Measurements from ENCODE around the gene HBD.
"Not testable (repeated sequence)": the region's sequence is repeated elsewhere in the genome, so short reads cannot be mapped to it uniquely, and the experiment has no call there.

Gene HBD

DNA sequence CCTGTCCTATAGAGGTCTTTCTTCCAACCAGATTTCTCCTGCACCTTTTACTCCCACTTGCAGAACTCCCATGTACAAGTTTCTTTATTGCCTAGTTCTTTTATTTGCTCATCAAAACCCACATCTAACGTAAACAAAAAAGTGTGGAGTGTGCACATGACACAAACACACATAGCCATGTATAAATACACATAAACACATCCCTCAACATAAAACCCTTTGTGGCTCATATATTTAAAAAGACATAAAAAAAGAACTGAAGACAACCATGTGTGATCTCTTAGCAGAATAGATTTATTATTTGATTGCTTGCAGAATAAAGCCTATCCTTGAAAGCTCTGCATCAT, 18.6 kb upstream of the HBD start:
- no peak for DNase-seq (ENCODE audit: low spot score)

DNA sequence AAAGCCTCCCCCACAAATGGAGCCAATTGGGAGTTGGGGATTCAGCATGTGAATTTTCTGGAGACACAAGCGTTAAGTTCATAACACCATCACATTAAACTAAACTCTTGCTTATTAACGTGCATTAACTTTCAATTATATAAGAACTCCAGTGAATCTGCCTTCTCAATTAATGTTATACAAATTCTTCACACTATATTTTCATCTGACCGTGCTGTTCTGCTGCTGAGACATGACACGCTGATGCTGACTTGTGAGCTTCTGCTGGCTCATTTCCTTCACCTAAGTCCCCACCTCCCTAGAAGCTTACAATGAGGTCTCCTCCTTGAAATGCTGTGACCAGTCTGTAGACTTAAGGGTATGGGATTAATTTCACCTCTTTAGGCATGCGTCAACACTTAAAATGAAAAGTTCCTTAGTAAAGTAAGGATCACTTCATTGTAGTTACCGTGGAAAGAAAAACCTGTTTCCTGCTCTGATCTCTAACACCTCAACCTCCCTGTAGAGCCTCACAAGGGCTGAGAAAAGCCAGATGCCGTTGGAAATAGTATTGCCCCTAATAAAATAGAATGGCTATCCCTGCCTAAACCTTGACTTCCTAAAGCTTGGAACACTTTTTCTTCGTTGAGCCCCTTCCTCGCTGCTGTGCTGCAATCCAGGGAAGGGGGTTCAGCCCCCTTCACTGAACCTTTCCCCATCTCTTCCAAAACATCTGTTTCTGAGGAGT, 18.1 kb upstream of the HBD start:
- DNase-seq (ENCODE audit: low spot score), result no peak

DNA sequence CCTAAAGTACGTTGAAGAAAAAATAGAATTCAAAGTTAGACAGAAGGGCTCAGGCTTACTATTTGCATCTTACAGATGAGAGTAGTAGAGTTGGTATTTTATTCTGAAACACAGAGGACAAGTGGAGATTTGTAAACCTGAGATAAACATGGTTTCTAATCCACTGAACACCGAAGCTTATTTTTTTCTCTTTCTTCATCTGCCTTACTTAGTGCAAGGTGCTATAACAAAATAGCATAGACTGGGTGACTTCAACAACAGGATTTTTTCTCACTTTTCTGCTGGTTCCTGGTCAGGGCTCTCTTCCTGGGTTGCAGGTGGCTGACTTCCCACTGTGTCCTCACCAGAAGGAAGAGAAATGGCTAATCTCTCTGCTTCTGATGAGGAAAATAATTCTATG, 17.5 kb upstream of the HBD start:
- DNase-seq (ENCODE audit: low spot score), result no peak

DNA sequence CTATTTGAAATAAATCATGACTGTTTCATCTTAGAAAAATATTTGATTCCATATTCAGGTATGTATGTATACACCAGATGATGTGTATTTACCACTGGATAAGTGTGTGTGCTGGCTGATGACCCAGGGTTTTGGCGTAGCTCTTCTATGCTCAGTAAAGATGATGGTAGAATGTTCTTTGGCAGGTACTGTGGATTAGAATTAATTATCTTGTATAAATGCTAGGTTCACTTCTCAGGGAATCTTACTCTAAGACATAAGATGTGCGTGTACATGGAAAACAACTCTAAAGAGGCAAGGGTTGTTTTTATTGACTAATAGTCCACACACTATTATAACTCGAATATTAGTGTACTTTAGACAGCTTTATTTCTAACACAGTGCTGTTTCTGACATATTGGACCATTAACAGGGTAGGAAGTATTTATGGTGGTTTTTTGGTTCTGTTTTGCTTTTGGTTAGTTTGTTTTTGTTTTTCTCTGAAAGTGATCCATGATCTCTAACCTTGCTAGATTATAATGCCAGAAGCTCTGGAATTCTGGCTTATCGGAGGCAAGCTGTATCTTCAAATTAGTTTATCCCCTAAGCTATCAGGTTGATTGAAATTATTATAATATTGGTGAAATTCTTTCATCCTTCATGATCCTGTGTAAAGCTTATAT, 16.4 kb upstream of the HBD start:
- no peak for DNase-seq (ENCODE audit: low spot score)

DNA sequence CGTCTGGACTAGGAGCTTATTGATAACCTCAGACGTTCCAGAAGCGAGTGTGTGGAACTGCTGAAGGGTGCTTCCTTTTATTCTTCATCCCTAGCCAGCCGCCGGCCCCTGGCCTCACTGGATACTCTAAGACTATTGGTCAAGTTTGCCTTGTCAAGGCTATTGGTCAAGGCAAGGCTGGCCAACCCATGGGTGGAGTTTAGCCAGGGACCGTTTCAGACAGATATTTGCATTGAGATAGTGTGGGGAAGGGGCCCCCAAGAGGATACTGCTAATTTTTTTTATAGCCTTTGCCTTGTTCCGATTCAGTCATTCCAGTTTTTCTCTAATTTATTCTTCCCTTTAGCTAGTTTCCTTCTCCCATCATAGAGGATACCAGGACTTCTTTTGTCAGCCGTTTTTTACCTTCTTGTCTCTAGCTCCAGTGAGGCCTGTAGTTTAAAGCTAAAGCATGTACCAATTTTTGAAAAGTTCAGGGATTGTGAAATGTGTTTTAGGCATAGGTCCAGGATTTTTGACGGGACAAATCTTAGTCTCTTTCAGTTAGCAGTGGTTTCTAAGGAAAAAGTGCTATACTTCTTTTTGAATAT, 15.6 kb upstream of the HBD start, which contains the start of gene HBG1:
Gene HBG1, minus strand, starts transcription at position 51 of the 590 bp plus-strand sequence. CDS start 53 bp downstream, outside the sequence.
- DNase-seq (ENCODE audit: low spot score), result not testable (repeated sequence)

DNA sequence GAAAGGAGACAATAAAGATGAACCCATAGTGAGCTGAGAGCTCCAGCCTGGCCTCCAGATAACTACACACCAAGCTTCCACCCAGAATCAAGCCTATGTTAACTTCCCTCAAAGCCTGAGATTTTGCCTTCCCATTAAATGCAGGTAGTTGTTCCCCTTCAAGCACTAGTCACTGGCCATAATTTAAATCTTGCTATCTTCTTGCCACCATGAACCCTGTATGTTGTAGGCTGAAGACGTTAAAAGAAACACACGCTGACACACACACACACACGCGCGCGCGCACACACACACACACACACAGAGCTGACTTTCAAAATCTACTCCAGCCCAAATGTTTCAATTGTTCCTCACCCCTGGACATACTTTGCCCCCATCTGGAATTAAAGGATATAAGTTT, 14.2 kb upstream of the HBD start:
- DNase-seq (ENCODE audit: low spot score), result not testable (repeated sequence)

DNA sequence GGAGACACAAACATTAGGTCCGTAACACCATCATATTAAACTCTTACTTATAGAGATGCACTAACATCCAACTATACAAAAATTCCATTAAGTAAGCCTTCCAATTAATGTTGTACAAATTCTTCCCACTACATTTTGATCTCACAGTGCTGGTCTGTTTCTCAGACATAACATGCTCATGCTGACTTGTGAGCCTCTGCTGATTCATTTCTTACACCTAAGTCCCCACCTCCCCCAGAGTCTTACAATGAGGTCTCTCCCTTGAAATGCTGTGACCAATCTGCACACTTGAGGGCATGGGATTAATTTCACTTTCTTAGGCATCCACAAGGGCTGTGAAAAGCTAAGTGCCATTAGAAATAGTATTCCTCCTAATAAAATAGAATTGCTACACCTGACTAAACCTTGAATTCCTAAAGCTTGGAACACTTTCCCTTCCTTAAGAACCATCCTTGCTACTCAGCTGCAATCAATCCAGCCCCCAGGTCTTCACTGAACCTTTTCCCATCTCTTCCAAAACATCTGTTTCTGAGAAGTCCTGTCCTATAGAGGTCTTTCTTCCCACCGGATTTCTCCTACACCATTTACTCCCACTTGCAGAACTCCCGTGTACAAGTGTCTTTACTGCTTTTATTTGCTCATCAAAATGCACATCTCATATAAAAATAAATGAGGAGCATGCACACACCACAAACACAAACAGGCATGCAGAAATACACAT, 13.3 kb upstream of the HBD start:
- no peak for DNase-seq (ENCODE audit: low spot score)

DNA sequence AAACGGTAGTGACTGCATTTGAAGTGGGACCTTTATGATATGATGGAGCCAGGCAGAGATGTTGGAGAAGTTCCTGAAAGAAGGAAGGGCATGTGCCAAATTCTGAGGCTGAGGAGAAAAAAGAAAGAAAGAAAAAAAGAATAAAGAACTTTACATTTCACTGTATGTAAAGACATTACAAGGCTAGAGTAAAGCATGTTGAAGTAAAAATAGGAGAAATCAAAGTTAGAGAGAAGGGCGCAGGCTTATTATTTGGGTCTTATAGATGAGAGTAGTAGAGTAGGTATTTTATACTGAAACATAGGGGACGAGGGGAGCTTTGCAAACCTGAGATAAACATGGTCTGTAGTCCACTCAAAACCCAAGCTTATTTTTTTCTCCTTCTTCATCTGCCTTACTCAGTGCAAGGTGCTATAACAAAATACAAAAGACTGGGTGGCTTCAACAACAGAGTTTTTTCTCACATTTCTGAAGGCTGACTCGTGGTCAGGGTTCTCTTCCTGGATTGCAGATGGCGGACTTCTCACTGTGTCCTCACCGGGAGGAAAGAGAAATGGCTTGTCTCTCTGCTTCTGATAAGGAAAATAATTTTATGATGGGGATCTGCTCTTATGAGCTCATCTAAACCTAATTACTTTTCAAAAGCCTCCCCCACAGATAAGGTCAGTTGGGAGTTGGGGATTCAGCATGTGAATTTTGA, 12.6 kb upstream of the HBD start:
- no peak for DNase-seq (ENCODE audit: low spot score)

DNA sequence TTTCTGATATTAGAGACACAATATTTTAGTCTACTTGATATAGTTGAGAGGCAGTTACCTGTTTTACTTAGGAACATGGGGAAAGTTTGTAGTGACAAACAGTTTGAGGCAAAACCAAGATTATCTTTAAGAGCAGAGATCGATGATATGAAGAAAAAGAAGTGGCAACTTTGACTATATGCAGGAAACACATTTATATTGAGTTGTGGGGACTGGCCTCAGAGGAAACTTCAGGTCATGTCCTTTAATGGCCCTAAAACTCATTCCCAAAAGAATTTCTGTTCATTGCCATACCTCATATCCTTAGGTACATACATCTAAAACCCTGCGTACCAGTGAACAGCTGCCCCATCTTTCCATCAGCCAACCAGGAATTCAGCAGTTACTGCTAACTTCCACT, 10.9 kb upstream of the HBD start:
- DNase-seq (ENCODE audit: low spot score), result no peak

DNA sequence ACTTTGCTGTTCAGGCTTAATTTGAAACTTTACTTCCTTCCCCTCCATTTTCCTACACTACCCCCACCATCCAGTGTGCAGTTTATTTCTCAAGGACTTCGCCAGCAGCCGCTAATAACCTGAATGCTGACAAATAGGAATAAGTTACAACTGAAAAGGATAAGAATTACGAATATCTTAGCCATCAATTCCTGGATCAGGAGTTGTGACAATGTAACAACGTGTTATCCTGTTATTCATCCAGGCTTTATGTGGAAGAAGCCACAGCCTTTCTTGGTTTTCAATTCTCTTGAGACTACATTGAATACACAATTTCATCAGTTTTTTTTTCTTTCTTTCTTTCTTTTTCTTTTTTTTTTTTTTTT, 9.5 kb upstream of the HBD start:
- DNase-seq (ENCODE audit: low spot score), result no peak

DNA sequence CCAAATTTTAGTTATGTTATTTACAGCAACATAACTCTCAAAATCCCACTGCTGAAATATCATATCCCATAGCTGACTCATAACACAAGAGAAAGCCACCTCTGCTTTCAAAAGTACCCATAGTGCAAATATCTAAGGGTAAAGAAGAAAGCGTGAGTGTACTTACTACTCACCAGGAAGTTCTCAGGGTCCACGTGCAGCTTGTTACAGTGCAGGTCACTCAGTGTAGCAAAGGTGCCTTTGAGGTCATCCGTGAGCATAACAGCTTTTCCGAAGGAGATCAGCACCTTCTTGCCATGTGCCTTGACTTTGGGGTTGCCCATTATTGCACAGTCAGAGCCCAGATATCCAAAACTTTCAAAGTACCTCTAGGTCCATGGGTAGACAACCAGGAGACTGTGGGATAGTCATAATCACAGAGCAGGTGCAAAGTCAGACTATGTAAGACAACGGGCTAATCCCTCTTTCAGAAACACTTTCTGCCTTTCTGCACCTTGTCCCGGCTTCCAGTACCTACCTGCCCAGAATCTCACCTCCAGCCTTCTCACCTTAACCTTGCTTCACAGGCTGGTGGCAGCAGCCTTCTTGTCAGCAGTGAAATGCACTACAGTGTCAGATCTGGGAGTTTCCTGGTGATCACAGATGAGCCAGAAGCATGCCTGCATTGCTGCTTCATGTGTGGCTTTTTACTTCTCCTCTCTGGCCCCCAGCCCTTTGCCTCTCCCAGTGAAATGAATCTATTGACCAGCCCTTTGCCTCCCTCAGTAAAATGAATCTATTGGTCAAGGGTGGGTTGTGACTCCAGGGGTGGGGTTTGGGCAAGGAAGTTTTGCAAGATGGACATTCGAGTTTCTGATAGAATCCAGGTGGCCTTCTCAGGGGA, 8.9 kb upstream of the HBD start:
- no peak for DNase-seq (ENCODE audit: low spot score)

DNA sequence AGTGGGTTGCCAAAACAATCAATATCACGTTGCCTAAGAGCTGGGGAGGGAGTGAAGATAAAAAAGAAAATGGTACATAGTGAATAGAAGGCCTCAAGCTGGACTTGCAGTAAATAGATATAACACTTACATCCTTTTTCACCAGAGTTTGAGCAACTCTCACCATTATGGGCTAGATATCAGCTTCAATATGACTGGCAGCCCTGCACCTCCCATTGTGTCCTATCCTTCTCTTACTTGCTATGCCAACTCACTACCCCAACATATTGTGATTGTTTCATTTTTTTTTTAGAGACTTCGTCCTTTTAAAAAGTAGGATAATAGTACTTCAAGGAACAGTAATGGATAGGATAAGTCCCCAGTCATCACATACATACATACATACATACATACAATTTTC, 7.9 kb upstream of the HBD start:
- no peak for DNase-seq (ENCODE audit: low spot score)

DNA sequence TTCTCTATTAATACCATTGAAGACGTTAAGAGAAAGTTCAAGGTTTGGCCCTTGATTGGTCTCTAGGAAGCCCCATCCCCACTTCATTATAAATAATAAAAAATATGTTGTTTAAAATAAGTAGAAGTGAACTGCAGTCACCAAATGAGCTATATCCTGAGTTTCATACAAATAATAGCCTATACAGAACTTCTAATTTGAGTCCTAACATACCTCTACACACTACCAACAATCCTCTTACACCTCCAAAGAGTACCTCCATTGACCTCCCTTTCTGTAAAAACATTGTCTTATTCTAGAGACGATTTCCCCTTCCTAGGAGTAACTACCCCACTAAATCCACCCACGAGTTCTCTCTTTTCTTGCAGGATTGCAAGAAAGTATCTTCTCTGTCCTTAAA, 7.2 kb upstream of the HBD start:
- no peak for DNase-seq (ENCODE audit: low spot score)

DNA sequence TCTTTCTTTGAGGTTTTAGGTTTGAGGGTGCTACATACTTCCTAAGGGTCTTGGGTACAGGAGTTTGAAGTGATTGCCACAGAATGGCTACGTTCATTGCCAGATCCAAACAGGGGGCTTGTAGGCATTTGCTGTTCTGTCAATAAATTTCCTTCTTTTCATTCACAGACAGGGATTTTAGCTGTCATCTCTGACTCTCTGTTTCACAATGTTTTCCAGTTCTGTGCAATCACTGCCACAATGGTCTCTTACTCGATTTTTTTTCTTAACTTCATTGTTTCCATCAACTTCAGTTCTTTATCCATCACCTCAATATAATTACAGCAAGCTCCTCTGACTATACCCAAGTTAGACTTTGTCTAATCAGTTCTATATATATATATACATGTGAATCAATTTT, 6.2 kb upstream of the HBD start:
- no peak for DNase-seq (ENCODE audit: low spot score)

DNA sequence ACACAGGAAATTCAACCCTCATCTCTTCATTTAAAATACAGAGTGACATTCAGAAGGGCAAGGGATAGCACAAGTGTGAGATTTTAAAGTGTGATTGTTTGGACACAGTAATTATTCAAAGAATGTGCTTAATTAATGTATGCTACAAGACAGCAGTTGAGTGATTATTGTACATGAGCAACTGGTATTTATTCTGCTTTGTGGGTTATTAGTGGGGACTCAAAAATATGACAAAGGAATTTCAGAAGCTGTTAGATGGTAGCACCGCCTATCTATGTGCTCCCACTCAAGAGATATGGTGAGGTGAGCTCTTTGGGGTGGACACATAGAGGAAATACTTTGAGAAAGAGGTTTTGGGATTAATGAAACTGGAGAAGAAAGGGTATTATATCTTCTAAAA, 5.8 kb upstream of the HBD start:
- DNase-seq (ENCODE audit: low spot score), result no peak

DNA sequence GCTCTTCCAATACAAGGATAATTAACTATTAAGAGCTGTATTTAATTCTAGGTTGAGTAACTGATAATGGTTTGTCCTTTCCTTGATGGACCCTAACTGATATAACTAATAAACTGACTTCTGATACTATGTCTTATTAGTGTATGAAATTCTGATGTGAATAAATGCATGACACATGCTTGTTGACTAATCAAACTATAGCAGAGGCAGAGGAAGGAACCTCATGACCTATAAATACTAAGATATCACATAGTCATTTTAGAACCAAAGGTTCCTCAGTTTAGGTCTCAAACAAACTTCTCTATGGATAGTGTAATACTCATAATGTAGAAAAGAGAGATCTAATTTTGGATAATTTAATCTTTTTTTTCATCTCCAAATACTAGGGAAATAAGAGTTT, 4.8 kb upstream of the HBD start:
- no peak for DNase-seq (ENCODE audit: low spot score)

DNA sequence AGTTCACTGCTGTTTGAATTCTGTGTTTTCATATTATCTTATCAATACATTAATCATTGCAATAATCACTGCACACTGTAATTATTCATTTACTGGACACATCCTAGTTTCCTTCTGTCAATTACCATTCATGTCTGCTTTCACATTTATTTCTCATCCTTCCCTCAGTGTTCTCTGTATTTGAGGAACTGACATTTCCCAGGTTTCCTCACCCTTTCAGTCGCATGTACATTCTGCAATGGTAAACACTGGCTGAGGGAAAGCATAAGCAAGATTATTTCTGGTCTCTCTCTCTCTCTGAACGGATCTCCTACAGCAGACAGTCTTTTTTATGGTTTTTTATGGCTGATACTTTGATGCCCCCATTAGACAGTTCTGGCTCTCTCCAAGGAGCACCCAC, 4.2 kb upstream of the HBD start:
- no peak for DNase-seq (ENCODE audit: low spot score)

DNA sequence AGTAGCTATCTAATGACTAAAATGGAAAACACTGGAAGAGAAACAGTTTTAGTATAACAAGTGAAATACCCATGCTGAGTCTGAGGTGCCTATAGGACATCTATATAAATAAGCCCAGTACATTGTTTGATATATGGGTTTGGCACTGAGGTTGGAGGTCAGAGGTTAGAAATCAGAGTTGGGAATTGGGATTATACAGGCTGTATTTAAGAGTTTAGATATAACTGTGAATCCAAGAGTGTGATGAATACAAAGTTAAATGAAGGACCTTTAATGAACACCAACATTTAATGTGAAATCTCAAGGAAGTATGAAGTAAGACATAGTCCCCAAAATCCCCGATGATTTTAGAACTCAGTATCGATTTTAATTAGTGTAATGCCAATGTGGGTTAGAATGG, 3.1 kb upstream of the HBD start:
- no peak for DNase-seq (ENCODE audit: low spot score)

DNA sequence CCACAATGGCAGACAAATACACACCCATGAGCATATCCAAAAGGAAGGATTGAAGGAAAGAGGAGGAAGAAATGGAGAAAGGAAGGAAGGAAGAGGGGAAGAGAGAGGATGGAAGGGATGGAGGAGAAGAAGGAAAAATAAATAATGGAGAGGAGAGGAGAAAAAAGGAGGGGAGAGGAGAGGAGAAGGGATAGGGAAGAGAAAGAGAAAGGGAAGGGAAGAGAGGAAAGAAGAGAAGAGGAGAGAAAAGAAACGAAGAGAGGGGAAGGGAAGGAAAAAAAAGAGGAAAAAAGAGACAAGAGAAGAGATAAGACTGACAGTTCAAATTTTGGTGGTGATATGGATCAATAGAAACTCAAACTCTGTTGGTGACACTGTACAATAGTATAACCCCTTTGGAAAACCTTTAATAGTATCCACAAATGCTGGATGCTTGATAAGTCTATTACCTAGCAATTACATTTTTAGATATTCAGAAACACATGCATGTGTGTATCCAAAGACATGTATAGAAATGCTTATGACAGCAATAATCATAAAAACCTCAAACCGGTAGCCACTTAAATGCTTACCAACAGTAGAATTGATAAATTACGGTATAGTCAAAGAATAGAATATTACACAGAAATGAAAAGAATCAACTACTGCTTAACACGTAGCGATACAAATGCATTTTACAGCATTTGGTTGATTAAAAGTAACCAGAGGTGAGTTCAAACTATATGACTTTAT, 1.2 kb upstream of the HBD start:
- no peak for DNase-seq (ENCODE audit: low spot score)

DNA sequence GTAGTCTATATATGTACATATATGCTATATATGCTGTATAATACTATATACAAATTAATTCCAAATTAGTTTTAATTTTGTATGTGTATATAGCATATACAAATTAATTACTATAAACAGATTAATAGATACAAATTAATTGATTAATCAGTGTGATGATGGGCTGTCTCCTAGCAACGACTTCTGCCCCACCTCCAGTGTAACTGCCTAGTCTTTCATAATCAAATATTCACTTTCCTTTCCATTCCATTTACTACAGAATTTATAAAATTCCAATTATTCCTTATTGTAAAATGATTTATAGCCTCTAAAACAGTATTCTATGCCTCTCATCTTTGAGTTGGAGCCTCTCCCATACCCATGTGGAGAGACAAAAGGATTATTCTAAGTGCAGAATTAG, 976 bp downstream of the HBD start:
- no peak for DNase-seq (ENCODE audit: low spot score)

DNA sequence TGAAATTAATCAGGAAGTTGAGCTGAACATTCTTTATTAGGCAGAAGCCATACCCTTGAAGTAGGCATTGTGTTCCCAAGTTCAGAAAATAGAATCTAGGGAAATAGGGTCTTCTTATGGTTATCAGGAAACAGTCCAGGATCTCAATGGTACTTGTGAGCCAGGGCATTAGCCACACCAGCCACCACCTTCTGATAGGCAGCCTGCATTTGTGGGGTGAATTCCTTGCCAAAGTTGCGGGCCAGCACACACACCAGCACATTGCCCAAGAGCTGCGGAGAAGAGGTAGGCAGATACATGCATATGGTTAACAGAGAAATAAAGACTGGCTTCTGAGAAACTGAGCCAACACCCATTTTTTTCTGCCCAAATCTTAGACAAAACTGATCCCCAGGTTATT, 1.5 kb downstream of the HBD start:
- DNase-seq (ENCODE audit: low spot score), result no peak
